ENCODE measurements around the gene FBXO3.
"Not testable (repeated sequence)": the region's sequence is repeated elsewhere in the genome, so short reads cannot be mapped to it uniquely, and the experiment has no call there.

Gene FBXO3

GRCh38 chr11:33801821-33802193 is 27.5 kb upstream of the FBXO3 start:
- H3K4me3 ChIP-seq (ENCODE audit: low read depth, low read length), result no peak overlapping the region
- no peak for DNase-seq (ENCODE audit: low read depth)
- TF ChIP-seq, protein P1, sequence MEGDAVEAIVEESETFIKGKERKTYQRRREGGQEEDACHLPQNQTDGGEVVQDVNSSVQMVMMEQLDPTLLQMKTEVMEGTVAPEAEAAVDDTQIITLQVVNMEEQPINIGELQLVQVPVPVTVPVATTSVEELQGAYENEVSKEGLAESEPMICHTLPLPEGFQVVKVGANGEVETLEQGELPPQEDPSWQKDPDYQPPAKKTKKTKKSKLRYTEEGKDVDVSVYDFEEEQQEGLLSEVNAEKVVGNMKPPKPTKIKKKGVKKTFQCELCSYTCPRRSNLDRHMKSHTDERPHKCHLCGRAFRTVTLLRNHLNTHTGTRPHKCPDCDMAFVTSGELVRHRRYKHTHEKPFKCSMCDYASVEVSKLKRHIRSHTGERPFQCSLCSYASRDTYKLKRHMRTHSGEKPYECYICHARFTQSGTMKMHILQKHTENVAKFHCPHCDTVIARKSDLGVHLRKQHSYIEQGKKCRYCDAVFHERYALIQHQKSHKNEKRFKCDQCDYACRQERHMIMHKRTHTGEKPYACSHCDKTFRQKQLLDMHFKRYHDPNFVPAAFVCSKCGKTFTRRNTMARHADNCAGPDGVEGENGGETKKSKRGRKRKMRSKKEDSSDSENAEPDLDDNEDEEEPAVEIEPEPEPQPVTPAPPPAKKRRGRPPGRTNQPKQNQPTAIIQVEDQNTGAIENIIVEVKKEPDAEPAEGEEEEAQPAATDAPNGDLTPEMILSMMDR (IDR thresholded peaks at IDR 0.05; ENCODE audit: insufficient read depth, low read depth, low read length, missing control alignments), result no peak

- DNase-seq (ENCODE audit: low read depth), result no peak
- TF ChIP-seq, protein P1 (IDR thresholded peaks at IDR 0.05; ENCODE audit: insufficient read depth, low read depth, low read length, missing control alignments), result no peak
- H3K4me3 ChIP-seq (ENCODE audit: low read depth, low read length), result no peak overlapping the region
Observed at GRCh38 chr11:33797879-33798278, 23.6 kb upstream of the FBXO3 start.

DNA sequence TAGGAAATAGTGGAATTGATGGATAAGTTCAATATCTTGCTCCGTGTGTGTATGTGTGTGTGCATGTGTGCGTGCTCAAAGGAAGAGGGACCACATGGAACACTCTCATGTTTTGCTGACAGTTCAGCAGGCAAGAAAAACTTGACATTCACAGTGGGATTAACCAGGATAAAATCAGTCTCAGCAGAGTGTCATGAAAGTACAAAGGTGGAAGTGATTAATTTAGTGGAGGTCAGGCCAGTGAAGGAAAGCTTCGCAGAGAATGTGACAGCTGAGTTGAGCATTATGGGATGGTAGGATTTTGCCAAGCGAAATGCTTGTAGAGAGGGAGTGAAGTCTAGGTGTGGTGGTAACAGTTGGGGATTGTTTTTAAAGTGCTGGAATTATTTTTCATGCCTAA is 15.7 kb upstream of the FBXO3 start:
- no peak for DNase-seq (ENCODE audit: low read depth)
- no peak overlapping the region for H3K4me3 ChIP-seq (ENCODE audit: low read depth, low read length)
- TF ChIP-seq, protein P1 (IDR thresholded peaks at IDR 0.05; ENCODE audit: insufficient read depth, low read depth, low read length, missing control alignments), result no peak

DNA sequence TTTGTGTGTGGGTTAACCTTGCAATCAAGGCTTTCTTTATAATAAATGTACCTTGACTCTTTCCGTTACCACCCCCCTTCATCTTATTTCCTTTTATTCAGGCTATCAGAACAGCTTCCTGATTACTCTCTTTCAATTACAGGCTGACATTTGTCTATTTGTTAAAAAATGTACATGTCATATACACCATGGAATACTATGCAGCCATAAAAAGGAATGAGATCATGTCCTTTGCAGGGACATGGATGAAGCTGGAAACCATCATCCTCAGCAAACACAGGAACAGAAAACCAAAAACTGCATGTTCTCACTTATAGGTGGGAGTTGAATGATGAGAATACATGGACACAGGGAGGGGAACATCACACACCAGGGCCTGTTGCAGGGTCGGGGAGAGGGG is 13.8 kb upstream of the FBXO3 start:
- DNase-seq (ENCODE audit: low read depth); H3K4me3 ChIP-seq (ENCODE audit: low read depth, low read length): not testable (repeated sequence)

DNA sequence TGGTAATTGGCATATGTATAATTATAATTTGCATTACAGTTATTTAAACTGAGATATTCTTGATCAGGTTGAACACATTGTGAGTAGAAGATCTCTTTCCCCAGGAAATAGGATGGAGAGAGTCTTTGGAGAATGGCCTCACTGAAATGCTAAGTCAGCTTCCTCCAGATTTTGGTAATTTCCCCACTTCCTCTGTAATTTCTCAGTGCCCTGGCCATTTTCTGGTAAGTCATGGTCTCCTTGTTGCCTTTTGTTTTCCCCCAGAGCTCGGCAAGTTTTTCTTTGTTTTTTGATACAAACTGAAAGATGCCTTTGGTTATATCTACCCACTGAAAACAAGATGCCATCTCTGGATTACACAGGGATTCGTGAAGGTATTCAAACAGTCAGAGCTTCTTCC is 12.8 kb upstream of the FBXO3 start:
- no peak overlapping the region for H3K4me3 ChIP-seq (ENCODE audit: low read depth, low read length)
- no peak for DNase-seq (ENCODE audit: low read depth)
- TF ChIP-seq, protein P1 (IDR thresholded peaks at IDR 0.05; ENCODE audit: insufficient read depth, low read depth, low read length, missing control alignments), result no peak

GRCh38 chr11:33785609-33786008 is 11.3 kb upstream of the FBXO3 start:
- TF ChIP-seq, protein P1 (IDR thresholded peaks at IDR 0.05; ENCODE audit: insufficient read depth, low read depth, low read length, missing control alignments), result no peak
- DNase-seq (ENCODE audit: low read depth), result no peak
- H3K4me3 ChIP-seq (ENCODE audit: low read depth, low read length), result no peak overlapping the region

GRCh38 chr11:33779849-33780528 is 5.7 kb upstream of the FBXO3 start:
- DNase-seq (ENCODE audit: low read depth), result no peak
- no peak overlapping the region for H3K4me3 ChIP-seq (ENCODE audit: low read depth, low read length)
- TF ChIP-seq, protein P1 (IDR thresholded peaks at IDR 0.05; ENCODE audit: insufficient read depth, low read depth, low read length, missing control alignments), result no peak
